Natural killer cell treated with Interleukin-12 subunit alpha and Interleukin-12 subunit beta and Interleukin-15 and Interleukin-18, amount 100 ng/mL, for 72 hours (primary cell): Measurements from ENCODE around the gene GNAI1. TPM values are rescaled to one million over a fixed set of nuclear protein-coding genes. Genes with fewer than 3 reads are reported as not detected.
"Not testable (repeated sequence)": the region's sequence is repeated elsewhere in the genome, so short reads cannot be mapped to it uniquely, and the experiment has no call there.

Experiments used
- ATAC-seq, 2 donors: fragments of 150-1000 bp; cut with Tn5 transposase in 1 of 2; sonication (Bioruptor Pico), chemical (Tn5 transposase) in 1 of 2; 2 replicates each; pipeline ENCODE4 v1.10.0; 2021
- DNase-seq: peaks from one replicate; pipeline ENCODE4 v3.0.0; 2022; ENCODE audit warnings: low spot score
- H3K27ac Mint-ChIP-seq, 2 donors: 1 replicate in 1 of 2; 2 replicates in 1 of 2; pipeline ENCODE4 v1.8.0; 2022; ENCODE audit warnings: mixed read lengths in 2 of 2, mild to moderate bottlenecking in 1 of 2, moderate library complexity in 1 of 2
- H3K27me3 Mint-ChIP-seq, 2 donors: 1 replicate in 1 of 2; 2 replicates in 1 of 2; pipeline ENCODE4 v1.8.0; 2022; ENCODE audit warnings: mixed read lengths in 2 of 2
- H3K36me3 Mint-ChIP-seq: one replicate; pipeline ENCODE4 v1.8.0; 2022; ENCODE audit warnings: mixed read lengths
- H3K4me1 Mint-ChIP-seq, 2 donors: 1 replicate in 1 of 2; 2 replicates in 1 of 2; pipeline ENCODE4 v1.8.0; 2022; ENCODE audit warnings: low read depth in 2 of 2, mixed read lengths in 2 of 2, mild to moderate bottlenecking in 1 of 2
- H3K4me3 Mint-ChIP-seq: one replicate; pipeline ENCODE4 v1.8.0; 2022; ENCODE audit warnings: mixed read lengths
- H3K9me3 Mint-ChIP-seq: 2 replicates; pipeline ENCODE4 v1.8.0; 2022; ENCODE audit warnings: mixed read lengths
- total RNA-seq, 2 donors: library from RNA; stranded (reverse); gene quantifications; one replicate each; pipeline ENCODE4 v1.2.3, GENCODE V29; 2022

The GNAI1 gene
- total RNA-seq, 2 donors from 2014 or later = 1.2 TPM; not detected in 1

DNA sequence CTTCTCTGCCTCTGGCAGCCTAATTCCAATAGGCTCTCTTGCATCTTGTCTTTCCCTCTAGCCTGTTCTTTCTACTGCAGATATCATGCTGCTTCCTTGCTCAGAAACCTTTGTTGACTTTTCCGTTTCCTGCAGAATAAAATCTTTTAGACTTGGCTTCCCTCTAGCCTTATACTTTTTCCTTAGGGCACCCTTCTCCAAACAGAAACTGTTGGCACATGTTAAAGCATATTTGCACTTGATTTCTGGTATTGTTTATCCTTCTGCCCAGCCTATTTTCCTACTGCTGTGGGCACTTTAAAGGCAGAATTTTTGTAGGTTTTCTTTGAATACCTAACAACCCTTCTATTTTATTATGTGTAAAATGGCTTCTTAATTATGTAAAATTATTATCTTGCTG lies 4.6 kb downstream of the GNAI1 start:
- no peak overlapping the region for H3K4me3 Mint-ChIP-seq
- H3K27me3 Mint-ChIP-seq = peaks cover 23 to 26% of the 10 kb centered on the region in 2 donors

DNA sequence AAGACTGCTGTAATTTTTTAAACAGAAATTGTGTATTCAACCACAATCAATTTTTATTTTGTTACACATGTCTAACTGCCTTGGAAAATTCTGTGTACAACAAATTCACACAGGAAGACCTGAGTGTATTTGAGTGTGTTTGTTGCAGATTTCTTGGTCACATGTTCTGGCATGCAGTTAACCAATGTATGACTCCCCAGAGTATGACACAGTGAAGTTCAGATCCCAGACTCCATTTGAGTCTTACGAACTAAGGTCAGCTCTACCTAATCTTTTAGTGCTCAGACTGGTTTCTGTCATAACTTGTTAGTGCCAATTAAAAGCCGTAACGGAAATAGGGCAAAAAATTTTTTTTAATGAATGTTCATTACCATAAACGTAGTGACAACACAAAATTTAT lies 5.8 kb downstream of the GNAI1 start:
- no peak overlapping the region for H3K4me3 Mint-ChIP-seq
- no peak overlapping the region for H3K27ac Mint-ChIP-seq
- ATAC-seq = no peak
- H3K27me3 Mint-ChIP-seq = peaks cover 21 to 25% of the 10 kb centered on the region in 2 donors
- H3K9me3 Mint-ChIP-seq = peaks cover 12% of the 10 kb centered on the region
- no peak for DNase-seq
- H3K4me1 Mint-ChIP-seq = peaks cover 6 to 8% of the 10 kb centered on the region in 2 donors
- H3K36me3 Mint-ChIP-seq = peaks cover 15% of the 10 kb centered on the region

More for the DNA sequence above, 4.6 kb downstream of the GNAI1 start:
- Mint-ChIP-seq H3K36me3 (peaks cover 15% of the 10 kb centered on the region), H3K27ac (no peak overlapping the region), H3K9me3 (peaks cover 12% of the 10 kb centered on the region), H3K4me1 (peaks cover 6 to 10% of the 10 kb centered on the region in 2 donors)
- ATAC-seq = no peak
- DNase-seq = no peak

DNA sequence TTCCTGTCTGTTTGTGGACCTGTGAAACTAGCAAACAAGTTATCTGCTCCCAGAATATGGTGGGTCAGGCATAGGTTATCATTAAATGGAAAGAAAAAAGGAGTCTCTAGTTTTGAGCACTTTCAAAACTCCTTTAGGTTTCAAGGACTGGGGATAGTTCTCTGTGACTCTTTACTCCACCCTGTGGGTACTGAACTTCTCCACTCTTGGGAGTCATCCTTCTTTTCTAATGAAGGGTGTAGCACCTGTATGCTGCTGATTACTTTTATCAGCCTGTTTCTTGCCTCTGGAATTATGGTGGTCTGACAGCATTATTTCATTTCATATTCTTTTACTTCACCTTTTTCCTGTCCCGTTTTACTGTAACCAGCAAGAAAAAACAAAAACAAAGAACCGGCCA lies 6.7 kb downstream of the GNAI1 start:
- DNase-seq (no peak), ATAC-seq (no peak)
- H3K36me3 Mint-ChIP-seq = peaks cover 11% of the 10 kb centered on the region
- peaks cover 13 to 19% of the 10 kb centered on the region in 2 donors for H3K27me3 Mint-ChIP-seq
- peaks cover 12% of the 10 kb centered on the region for H3K9me3 Mint-ChIP-seq
- H3K4me1 Mint-ChIP-seq = peaks cover 0 to 4% of the 10 kb centered on the region in 2 donors
- H3K27ac Mint-ChIP-seq = no peak overlapping the region
- H3K4me3 Mint-ChIP-seq = no peak overlapping the region

DNA sequence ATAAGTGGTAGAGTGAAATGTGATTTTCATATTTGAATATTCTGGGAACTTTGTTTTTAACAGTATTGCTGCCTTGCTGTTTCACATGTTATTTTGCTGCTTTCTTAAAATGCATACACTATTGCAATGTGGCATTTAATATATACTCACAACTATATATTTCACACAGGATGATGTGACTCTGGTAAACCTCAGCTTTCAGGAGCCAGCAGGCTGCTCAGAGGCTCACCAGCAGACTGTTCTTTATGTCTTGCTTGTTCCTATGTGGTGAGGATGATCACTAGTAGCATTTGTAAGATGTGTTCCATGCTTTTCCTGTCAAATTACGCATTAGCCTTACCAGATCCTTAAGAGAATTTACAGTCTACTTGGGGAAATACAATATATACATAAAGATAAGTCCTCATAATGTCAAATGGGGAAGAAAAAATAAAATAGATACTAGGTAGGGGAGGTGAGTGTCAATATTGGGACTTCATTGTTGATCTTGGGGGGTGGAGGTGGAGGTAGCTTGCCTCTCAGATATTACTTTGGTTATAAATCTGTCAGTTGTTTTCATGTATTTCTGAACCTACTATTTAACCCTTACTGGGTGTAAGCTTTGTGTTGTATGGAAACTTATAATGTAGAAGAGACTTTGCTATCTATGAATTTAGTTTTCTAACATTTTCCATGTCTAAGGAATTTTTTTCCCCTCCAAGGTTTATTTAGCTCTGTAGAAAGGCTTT lies 8.4 kb downstream of the GNAI1 start:
- Mint-ChIP-seq H3K36me3 (peaks cover 5% of the 10 kb centered on the region), H3K27ac (no peak overlapping the region), H3K9me3 (peaks cover 9% of the 10 kb centered on the region), H3K27me3 (peaks cover under 1 to 10% of the 10 kb centered on the region in 2 donors), H3K4me3 (no peak overlapping the region), H3K4me1 (no peaks in the 10 kb centered on the region)
- ATAC-seq (no peak), DNase-seq (no peak)

DNA sequence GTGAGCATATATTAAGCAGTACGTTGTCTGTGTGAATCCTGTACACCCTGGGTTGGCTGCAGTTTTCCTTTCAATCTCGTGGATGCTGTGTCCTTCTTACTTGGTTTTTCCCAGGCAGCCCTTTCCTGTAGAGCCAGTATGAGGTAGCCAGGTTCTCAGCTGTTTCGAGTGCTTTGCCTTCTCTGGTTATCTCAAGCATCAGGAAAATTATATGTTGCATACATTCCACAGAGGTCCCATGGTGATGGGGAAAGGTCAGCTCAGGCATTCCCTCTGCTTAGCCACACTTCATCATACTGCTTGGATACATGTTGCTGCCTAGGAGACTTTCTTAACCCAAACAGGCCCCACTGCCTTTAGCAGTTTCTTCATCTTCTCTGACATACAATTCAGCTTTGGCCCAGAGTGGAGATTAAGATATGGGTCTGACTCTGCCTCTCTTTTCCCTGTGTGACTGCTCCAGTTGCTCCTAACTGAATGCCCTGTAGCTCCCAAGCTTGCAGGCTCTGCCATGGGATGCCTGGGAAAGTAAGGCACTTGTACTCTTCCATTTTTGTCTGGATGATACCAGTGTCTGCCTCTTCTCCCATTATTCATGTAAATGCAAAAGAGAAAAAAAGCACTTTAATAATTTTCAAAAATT lies 11.3 kb downstream of the GNAI1 start:
- DNase-seq = no peak
- Mint-ChIP-seq H3K9me3 (peaks cover 6% of the 10 kb centered on the region), H3K4me1 (no peaks in the 10 kb centered on the region), H3K27ac (no peak overlapping the region), H3K4me3 (no peak overlapping the region), H3K36me3 (peaks cover 5% of the 10 kb centered on the region), H3K27me3 (peaks cover 0 to 6% of the 10 kb centered on the region in 2 donors)
- ATAC-seq = no peak

DNA sequence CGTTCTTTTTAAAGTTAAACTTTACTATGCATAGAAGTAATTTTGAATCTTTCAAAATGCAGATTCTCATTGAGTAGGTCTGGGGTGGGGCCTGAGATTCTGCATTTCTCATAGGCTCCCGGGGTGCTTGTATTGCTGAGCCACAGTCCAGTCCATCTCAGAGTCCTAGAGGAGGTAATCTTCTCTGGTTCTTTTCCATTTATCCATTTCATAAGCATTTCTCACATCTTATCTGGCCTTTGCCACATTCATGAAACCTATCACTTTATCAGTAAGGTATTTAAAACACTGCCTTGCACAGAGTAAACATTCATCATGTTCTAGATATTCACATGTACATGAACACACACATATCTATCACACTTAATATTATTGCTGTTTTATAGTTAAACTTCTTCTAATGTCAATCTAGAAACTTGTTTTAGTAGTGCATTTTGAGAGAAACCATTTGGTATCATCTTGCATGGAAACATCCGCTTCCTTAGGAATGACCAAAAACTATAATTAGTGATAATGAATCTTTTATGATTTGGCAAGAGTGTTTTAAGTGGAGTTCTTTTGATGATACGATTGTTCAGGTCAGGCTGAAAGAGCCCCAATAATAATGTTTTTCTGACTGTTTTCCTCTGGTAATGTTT lies 12.0 kb downstream of the GNAI1 start:
- Mint-ChIP-seq H3K9me3 (peaks cover 12% of the 10 kb centered on the region), H3K27me3 (peaks cover 0 to 4% of the 10 kb centered on the region in 2 donors), H3K4me1 (no peaks in the 10 kb centered on the region), H3K27ac (no peak overlapping the region), H3K4me3 (no peak overlapping the region), H3K36me3 (peaks cover 5% of the 10 kb centered on the region)
- no peak for ATAC-seq
- no peak for DNase-seq

DNA sequence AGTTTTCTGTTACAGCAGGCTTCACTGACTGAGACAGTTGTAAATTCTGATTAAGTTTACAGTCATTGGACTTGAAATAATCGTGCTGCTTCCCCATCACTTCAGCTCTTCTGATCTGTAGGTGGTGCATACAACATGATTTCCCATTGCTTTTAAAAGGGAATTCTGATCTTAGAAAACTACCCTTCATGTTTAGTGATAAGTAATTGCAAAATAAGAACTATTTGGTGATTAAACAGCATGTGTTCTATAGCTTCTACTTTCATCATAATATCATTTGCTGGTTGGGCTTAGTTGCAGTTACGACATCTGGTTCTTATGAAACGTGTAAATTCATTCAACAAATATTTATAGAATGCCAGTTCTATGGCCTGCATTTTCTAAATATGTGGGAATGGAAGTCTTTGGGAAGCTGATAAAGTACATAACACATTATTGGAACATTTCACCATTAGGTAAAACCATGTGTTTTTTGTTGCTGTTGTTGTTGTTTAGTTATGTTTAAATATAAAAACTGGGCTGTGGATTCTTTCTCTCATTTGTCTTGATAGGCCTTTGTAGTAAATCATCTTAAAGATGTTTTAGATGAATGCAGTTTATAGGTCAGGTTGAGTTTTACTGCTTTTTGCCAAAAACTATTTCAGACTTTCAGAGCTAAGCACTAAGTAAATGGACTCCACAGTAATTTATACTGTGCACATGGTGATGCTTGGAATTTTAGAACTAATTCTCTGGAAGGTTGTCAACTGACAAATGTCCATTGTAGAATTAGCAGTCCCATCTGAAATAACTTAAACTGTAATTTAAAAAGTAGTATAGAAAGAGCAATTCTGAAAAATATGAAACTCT lies 13.1 kb downstream of the GNAI1 start:
- Mint-ChIP-seq H3K27me3 (peaks cover 0 to 4% of the 10 kb centered on the region in 2 donors), H3K9me3 (peaks cover 9% of the 10 kb centered on the region), H3K36me3 (no peaks in the 10 kb centered on the region), H3K4me3 (no peak overlapping the region), H3K27ac (no peak overlapping the region), H3K4me1 (no peaks in the 10 kb centered on the region)
- ATAC-seq (no peak), DNase-seq (no peak)

DNA sequence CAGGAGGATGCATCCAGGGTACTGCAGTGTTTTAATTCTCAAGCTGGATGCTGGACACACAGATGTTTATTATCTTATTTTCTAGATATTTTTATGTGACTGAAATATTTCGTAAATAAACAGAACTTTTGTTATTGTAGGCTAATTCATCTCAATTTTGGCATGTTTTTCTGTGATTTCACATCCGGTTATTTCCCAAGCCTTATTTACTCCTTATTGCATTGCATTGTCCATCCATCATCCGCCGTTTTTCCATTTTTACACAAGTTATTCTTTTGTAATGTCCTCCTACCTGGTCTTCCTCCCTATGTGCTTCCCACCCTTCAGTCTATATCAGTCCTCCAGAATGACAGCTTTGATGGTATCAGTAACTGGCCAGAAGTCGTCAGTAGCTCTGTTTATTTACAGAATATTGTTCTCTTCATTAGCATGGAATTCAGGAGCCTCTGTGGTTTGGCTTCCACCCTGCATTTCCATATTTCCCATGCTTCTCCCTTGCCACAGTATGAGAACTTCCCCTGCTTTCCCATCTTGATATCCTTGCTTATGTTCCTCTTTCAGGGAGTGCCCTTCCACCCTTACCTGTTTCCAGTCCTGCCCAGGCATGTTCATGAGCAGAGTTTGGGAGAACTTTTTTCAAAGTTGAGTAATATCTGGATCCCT lies 16.1 kb downstream of the GNAI1 start:
- no peaks in the 10 kb centered on the region for H3K36me3 Mint-ChIP-seq
- H3K9me3 Mint-ChIP-seq = peaks cover 9% of the 10 kb centered on the region
- H3K4me3 Mint-ChIP-seq = no peak overlapping the region
- ATAC-seq (no peak), DNase-seq (no peak)
- peaks cover 0 to 4% of the 10 kb centered on the region in 2 donors for H3K27me3 Mint-ChIP-seq
- H3K4me1 Mint-ChIP-seq = no peaks in the 10 kb centered on the region
- H3K27ac Mint-ChIP-seq = no peak overlapping the region

DNA sequence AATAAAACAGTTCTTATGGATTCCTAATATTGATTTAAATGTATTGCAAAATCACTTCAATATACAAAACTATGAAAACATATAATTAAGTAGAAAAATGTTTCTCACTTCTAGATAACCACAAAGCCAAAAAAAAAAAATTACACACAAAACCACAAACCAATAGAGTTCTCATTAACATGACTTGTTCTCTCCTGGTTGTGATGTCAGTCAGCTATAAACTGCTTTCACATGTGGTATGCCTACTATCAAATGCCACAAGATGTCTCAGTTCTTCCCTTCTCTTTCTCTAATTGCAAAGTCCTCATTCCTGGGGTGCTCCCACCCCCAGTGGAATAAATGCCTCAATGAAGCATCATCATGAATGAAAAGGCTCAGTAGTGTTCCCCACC lies 16.6 kb downstream of the GNAI1 start:
- Mint-ChIP-seq H3K9me3 (peaks cover 9% of the 10 kb centered on the region), H3K36me3 (no peaks in the 10 kb centered on the region), H3K27me3 (peaks cover 0 to 4% of the 10 kb centered on the region in 2 donors), H3K4me3 (no peak overlapping the region), H3K4me1 (no peaks in the 10 kb centered on the region), H3K27ac (no peak overlapping the region)
- DNase-seq = no peak
- no peak for ATAC-seq

DNA sequence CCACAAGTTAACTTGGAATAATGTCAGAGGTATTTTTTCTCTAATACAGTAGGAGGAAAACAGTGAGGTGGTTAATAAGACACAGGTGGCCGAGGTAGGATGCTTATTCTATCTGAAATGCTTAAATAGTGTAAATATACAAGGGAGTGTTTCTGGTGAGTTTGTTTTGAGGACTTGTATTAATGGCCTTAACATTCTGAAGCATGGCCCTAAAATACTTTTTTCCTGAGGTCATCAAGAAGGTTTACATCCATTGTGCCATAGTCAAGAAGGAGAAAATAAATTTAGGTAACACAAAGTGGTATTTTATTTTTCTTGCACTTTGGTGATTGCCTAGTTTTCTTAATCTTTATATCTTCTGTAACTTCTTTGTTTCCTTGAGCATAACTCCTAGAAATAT lies 18.8 kb downstream of the GNAI1 start:
- Mint-ChIP-seq H3K4me1 (no peaks in the 10 kb centered on the region), H3K9me3 (peaks cover 14% of the 10 kb centered on the region), H3K4me3 (no peak overlapping the region), H3K27ac (no peak overlapping the region), H3K27me3 (peaks cover 0 to 4% of the 10 kb centered on the region in 2 donors), H3K36me3 (no peaks in the 10 kb centered on the region)
- ATAC-seq (no peak), DNase-seq (no peak)

DNA sequence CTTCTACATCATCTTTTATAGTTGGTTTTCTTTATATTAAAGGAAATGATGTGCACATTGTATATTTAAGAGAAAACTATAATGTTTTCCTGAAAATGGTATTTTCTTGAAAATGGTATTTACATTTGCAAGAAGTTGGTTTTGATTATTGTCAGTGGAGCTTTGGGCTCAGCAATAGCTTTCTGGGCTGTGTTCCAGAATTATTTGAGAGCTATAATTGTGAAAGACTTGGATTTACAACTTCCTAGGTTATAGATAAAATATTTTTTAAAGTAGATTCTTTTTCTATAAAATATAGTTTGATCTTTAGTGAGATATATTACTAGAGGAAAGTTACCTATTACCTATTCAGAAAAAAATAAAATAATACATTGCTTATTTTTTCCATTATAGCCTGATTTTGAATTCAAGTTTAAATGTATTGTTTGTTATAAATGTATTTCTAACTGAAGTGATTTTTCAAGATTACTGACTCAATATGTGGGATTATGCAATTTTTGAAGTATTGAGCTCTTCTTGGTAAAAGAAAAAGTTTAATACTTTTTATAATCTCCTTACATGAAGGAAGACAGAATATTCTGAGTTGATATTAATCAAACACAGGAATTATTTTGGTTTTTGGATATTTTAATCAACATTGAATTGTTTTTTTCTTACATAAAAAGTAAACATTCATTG lies 20.2 kb downstream of the GNAI1 start:
- H3K4me3 Mint-ChIP-seq = no peak overlapping the region
- no peaks in the 10 kb centered on the region for H3K36me3 Mint-ChIP-seq
- H3K27me3 Mint-ChIP-seq = peaks cover 0 to 4% of the 10 kb centered on the region in 2 donors
- H3K9me3 Mint-ChIP-seq = peaks cover 18% of the 10 kb centered on the region
- H3K27ac Mint-ChIP-seq = no peak overlapping the region
- DNase-seq = no peak
- no peaks in the 10 kb centered on the region for H3K4me1 Mint-ChIP-seq
- no peak for ATAC-seq

DNA sequence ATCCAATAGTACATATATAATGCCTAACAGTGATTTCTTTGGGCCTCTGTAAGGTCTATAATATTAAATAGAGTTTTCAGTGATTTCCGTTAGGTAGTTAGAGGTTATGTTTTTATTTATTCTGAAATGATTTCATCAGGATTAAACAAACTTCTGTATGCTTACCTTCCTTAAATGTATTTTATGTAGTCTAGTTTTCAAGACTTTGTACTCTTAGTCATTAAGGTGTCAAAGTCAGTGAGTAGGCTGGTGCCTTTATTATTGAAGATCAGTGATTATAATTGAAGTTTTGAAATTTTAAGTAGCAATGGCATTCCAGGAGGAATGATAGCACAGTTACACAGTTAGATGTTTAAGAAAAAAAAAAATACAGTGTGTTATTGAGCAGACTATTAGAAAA lies 20.7 kb downstream of the GNAI1 start:
- no peak overlapping the region for H3K27ac Mint-ChIP-seq
- ATAC-seq = no peak
- H3K4me1 Mint-ChIP-seq = no peaks in the 10 kb centered on the region
- H3K36me3 Mint-ChIP-seq = no peaks in the 10 kb centered on the region
- DNase-seq = no peak
- peaks cover 18% of the 10 kb centered on the region for H3K9me3 Mint-ChIP-seq
- H3K4me3 Mint-ChIP-seq = no peak overlapping the region
- H3K27me3 Mint-ChIP-seq = peaks cover 0 to 2% of the 10 kb centered on the region in 2 donors

DNA sequence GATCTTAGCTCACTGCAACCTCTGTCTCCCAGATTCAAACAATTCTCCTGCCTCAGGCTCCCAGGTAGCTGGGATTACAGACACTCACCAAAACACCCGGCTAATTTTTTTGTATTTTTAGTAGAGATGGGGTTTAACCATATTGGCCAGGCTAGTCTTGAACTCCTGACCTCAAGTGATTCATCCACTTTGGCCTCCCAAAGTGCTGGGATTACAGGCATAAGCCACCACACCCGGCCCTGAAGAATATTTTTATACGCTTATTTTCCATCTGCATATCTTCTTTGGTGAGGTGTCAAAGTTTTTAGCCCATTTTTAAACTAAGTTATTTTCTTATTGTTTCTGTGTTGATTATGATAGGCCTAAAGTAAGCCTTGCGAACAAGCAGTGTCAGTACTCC lies 23.1 kb downstream of the GNAI1 start:
- not testable (repeated sequence) for DNase-seq, ATAC-seq, H3K4me1 Mint-ChIP-seq, H3K27ac Mint-ChIP-seq, H3K4me3 Mint-ChIP-seq, H3K27me3 Mint-ChIP-seq, H3K36me3 Mint-ChIP-seq
- peaks cover 11% of the 10 kb centered on the region for H3K9me3 Mint-ChIP-seq
